Esophagus mucosa (tissue), 1 donor: ENCODE data around the gene NR3C1. TPM values are rescaled to one million over a fixed set of nuclear protein-coding genes. Genes with fewer than 3 reads are reported as not detected.

Experiments used
- ATAC-seq: fragments of 200-7000 bp; cut with Tn5 transposase; one replicate; pipeline ENCODE4 v1.9.1; 2020
- total RNA-seq: library from RNA; stranded (reverse); gene quantifications from one replicate; pipeline ENCODE4 v1.2.4, GENCODE V29; 2023
- donor health status: DM: yes; HTN: yes; CAD: no.

Gene NR3C1
- total RNA-seq, 1 donor from 2014 or later: 32.4 TPM

DNA sequence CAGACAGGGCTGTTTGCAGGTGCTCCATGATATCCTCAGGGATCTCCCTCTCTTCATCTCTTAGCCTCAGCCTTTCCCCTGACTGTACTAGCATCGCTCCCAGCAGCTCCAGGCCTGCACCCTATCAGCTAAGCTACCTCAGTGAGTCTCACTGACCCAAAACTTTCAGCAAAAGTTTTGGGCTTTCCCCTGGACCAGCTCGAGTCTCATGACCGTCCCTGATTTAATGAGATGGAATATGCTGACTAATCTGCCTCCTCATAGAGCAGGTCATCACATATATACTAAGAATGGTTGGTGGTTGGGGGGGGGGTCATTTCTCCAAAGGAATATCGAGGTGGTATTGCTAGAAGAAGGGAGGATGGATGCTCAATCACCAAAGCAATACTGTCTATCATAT is 151.5 kb downstream of the NR3C1 start:
- no peak for ATAC-seq

DNA sequence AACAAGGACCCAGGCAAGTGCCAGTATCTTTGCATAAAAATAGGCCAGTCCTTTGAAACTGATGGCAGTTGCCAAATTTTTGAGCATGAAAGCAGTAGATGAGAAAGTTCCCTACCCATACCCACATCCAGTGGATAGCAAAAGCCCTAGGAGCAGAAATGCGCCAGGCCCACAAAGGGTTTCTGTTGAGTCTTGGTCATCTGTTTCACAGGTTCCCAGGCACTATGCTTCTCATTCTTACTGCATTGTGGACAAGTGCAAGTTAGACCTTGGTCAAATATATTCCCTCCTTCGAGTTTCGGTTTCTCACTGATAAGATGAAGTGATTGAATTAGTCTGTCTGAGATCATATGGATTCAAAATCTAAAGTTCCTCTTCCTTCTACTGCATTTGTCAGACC is 152.3 kb downstream of the NR3C1 start:
- ATAC-seq: no peak

DNA sequence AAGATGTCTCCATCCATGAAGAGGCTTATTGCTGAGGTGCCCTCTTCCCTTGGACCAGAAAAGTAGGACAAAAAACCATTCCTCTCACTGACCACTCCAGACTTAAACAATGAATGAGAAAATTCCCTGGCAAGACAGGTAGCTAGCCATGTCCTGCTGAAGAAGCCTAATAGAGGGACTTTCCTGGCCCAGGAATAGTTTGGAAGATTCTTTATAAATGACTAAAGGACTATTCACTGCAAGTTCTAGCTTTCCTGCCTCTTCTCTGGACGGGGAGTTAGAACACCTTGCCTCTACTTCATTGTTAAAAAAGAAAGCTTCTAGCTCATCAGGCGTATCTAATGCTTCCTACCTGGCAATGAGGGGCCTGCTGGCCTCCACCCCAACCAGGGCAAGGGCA is 153.6 kb downstream of the NR3C1 start:
- ATAC-seq: no peak

DNA sequence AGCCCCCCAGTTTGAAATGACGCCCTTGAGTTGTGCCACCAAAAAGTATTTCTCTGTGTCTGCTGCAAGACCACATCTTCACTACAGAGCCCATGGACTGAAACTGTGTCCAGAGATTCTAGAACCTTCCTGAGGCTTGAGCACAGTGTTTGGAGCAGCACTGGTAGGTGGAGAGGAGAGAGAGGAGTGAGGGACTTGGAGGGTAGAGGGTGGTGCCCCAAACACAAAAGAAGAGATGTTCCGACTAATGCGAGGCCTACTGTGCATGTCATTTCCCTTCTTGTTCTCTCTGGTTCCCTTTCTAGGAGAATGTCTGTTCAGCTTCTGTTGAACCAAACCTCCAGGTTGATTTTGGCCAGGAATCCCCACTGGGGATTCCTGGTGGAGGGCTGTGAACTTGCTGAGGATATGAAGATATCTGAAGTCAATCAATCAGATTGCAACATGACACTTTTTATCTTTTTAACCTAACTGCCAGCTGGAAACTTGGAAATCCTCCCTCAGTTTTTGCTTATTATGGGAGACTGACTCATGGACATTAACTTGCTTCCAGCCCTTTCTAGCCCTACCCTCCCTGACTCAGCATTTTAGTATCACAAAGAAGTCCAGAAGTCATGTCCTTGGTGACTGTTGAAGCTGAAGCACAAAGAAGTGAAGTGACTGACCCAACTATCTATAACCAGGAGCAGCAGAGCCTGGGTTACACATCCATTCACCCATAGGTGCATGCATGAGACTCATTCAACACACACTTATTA is 154.5 kb downstream of the NR3C1 start:
- peak; percentile 82 for ATAC-seq

DNA sequence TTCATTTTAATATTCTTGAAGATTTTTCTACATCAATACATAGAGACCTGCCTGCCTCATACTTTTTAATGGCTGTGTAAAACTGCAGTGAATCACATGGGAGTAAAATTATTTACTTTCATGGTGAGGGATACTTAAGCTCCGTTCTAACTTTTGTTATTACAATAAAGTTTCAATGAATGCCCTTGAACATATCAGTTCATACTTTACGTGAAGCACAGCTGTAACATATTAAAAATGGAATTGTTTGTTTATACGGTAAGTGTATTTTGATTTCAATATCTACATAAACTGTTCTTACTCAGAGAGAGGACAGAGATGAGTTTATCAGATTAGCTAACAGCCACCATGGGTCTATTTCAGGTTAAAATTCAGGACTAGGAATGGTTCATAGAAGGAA is 155.1 kb downstream of the NR3C1 start:
- no peak for ATAC-seq

DNA sequence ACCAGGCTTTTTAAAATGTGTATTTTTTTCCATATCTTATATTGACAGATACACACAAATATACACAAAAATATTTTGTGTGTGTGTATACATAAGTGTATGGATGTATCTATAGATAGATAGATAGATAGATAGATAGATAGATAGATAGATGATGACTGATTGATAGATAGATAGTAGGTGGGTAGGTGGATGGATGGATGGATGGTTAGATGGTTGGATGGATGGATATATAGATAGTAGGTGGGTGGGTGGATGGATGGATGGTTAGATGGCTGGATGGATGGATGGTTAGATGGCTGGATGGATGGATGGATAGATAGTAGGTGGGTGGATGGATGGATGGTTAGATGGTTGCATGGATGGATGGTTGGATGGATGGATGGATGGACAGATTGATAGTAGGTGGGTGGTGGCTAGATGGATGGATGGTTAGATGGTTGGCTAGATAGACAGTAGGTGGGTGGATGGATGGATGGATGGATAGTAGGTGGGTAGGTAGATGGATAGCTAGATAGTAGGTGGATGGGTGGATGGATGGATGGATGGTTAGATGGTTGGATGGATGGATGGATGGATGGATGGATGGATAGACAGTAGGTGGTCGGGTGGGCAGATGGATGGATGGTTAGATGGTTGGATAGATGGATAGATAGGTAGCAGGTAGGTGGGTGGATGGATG is 156.2 kb downstream of the NR3C1 start:
- no peak for ATAC-seq

DNA sequence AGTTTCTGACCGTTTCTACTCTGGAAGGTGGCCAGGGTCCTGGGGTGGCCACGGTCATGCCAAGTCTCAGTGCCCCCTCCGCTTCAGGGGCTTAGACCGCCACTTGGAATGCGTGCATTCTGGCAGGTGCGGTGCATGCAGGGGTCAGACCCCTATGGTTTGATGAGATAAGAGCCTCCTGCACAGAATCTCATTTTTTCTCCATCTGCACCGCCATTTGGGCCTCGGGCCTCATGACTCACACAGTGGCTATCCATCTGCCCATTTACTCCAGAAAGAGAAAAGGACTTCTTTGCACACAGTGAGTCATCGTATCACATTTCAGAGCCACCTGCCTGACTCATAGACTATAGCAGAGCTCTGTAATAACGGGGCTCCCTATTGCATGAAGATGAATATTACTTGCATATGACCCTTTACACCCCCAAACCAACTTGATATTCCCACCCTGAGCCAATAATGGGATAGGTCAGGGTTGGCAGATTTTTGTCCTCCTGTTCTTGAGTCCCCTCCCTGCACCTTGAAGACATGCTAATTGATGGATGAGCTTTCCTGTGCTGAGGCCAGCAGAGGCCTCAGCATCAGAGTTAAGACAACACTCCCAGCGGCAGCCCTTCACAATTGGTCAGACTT is 157.4 kb downstream of the NR3C1 start:
- peak; percentile 84 for ATAC-seq

DNA sequence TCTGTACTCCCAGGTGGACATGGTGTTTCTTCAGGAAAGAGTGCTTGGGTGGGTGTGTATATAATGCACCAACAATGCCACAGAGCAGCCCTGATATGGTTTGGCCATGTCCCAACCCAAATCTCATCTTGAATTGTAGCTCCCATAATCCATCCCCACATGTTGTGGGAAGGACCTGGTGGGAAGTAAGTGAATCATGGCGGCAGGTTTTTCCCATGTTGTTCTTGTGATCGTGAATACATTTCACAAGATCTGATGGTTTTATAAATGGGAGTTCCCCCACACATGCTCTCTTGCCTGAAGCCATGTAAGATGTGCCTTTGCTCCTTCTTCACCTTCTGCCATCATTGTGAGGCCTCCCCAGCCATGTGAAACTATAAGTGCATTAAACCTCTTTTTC is 158.5 kb downstream of the NR3C1 start:
- ATAC-seq: no peak

DNA sequence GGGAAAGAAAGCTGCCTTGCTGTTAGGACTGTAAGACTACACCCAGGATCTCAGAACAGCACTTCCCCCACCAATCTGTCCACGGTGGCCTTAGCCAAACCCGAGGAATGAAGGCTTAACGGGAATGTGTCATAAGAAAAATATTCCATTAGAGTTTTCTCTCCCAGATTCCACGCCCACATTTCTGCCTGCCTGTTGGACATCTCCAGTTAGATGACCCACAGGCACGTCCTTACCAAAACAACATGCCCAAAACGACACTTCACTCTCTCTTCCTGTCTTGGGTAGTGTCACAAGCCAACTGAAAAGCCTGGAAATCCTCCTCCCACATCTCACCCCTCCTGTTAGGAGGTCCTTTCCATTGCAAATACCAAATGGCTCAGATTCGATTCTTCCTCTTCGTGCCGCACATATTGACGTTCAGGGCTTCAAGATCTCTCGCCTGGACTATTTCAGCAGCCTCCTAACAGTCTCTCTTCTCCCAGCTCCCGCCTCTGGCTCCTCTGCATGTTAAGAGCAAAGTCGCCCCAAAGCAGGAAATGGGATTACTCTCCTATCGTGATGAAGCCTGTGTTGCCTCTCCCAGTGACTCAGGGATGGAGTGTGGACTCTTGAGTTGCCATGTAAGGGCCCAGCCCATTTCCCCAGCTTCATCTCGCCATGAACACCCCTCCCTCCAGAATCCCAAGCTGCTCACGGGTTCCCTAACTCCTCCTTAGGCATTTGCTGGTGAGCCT is 159.3 kb downstream of the NR3C1 start:
- peak; percentile 81 for ATAC-seq

DNA sequence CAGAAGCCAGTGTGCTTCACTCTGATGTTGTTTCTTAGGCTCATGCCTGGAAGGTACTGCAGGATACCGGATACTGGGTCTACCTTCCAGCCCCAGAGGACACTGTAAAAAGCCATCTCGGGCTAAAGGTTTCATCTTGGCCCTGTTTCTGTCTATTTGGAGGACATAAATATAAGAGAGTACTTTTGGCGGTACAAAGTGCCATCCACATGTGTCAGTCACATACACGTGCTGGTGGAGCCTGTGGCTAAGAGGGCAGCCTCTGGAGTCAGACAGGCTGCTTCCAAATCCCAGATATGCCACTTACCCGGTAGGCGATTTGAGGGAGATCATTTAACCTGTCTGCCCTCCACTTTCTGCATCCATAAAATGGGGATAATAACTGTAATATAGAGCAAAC is 160.4 kb downstream of the NR3C1 start:
- no peak for ATAC-seq

DNA sequence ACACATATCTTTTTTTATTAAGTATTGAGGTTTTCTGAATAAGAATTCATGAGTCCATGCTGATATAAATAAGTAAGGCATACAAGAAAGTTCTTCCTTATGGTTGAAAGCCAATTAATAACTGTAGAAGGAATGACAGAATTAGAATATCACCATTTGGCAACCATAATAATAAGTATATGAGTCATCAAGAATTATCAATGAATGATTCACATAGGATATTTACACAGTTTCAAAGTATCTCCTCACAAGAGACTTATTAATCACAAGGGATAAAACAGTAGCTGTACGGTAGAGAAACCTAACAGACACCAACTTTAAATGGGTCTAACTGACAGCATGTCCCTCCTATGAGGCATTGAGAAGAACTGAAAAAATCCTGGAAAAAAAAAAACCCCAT is 161.6 kb downstream of the NR3C1 start:
- peak; percentile 33 for ATAC-seq

DNA sequence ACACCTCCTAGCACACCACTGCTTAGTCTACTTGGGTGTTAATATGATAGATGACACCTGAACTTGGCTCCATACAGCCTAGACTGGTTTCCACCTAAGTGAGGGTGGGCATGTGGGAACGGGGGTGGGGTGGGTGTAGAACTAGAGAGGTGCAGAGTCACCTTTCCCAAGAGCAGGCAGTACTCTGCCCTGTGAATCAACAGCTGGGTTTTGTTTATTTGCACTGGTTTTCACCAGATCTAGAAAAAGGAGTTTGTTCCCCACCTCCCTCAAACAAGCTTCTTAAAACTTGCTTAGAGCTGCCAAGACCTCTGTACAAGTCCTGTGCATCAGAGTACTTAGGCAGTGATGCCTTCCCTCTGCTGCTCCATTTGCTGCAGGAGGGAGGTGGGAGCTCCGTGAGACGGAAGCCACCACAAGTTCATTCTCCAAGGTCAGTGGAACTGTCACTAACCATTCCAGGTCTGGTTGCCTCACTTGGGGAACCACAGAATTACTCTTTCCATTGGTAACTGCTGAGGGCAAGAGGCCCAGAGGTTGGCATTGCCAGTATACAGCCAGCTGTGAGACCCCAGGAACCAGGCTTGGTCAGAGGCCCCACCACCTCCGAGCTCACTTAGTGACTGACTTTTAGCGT is 163.5 kb downstream of the NR3C1 start:
- ATAC-seq: no peak

DNA sequence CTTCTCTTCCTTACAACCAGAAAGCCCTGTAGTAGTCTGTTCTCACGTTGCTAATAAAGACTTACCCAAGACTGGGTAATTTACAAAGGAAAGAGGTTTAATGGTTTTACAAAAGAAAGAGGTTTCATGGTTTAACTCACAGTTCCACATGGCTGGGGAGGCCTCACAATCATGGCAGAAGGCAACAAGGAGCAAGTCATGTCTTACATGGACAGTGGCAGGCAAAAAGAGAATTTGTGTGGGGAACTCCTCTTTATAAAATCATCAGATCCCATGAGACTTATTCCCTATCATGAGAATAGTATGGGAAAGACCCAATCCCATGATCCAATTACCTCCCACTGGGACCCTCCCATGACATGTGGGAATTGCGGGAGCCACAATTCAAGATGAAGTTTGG is 164.9 kb downstream of the NR3C1 start:
- no peak for ATAC-seq

DNA sequence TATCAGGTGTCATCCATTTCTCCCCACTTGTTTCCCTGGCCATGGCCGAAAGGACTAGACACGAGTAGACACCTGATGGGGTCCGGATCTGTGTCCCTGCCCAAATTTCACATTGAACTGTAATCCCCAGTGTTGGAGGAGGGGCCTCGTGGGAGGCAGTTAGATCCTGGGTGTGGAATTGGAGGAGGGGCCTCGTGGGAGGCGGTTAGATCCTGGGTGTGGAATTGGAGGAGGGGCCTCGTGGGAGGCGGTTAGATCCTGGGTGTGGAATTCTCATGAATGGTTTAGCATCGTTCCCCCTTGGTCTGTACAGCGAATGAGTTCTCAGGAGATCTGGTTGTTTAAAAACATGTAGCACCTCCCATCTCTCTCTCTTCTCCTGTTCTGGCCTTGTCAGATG is 165.8 kb downstream of the NR3C1 start:
- no peak for ATAC-seq

DNA sequence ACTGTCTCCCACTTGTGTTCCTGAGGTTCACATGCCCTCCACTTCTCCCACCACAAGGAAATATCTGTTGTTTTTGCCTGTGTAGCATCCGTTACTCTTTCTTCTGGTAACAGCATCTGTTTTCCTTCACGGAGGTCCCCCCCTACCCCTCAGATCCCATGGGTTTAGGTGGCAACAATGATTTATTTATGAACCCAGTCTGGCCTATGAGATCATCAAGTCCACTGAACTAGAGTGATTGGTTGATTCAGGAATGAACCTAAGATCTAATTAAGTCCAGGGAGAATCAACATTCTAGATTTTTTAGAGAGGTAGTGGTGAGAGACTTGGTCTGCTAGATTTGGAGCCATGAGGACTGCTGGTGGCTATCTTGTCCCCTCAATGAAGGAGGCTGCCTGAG is 166.8 kb downstream of the NR3C1 start:
- ATAC-seq: no peak

DNA sequence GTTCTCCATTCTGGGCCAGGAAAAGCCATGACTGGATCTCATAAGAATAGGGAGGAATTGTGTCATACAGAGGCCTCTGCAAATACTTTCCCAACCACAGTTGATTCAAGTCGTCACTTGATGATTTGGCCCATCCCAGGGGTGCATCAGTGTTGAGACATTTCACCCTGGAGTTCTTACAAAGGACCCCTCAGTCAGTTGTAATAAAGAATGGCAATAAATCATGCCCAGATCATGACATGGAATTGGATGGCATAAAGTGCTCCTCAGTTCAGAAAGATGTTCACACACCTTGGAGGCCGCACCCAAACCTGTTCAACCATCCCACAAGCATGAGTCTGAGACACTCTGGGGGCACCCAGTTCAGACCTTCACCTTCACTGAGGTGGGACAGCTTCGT is 168.1 kb downstream of the NR3C1 start:
- peak; percentile 93 for ATAC-seq

DNA sequence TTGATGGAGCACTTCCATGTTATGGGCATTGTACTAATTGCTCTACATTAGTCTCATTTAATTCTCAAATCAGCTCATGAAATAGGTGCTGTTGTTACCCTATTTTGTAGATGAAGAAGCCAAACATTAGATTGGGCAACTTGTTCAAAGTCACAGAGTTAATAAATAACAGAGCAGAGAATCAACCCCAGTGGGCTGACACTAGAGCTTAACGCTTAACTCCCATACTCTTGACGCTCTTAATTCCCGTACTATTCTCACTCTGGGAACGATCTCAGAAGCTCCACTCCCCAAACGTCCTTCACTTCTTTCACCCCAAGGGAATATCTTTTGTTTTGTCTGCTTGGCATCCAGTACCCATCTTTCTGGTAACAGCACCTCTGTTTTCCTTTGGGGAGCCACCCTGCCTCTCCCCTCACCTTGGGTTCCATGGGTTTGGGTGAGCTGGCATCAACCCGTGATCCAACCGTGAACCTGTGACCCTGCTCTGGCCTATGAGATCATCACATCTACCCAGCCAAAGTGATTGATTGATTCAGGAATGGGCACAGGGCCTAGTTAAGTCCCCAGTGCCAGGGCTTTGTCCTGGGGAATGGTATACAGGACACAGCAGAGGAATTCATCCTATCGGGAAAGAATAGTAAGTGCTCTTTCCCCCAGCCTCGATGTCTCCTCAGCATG is 169.2 kb downstream of the NR3C1 start:
- ATAC-seq: peak; percentile 84

DNA sequence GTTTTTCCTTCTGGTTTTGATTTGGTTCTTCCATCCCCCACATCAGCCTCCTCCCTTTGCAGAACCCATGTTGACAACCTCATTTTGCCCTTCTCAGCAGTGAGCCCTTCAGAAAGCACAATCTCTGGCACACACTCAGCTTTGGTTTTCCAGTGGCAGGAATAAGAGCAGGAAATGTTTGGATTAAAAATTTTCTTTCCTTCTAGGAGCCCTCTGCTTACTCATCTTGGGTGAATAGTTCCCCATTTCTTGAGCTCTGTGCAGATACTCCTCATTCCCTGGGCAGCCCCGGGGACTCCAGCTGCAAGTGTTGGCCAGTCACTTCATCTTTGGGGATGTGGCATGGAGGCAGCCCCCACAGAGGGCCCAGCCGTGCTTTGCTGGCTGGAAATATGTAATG is 170.5 kb downstream of the NR3C1 start:
- no peak for ATAC-seq

DNA sequence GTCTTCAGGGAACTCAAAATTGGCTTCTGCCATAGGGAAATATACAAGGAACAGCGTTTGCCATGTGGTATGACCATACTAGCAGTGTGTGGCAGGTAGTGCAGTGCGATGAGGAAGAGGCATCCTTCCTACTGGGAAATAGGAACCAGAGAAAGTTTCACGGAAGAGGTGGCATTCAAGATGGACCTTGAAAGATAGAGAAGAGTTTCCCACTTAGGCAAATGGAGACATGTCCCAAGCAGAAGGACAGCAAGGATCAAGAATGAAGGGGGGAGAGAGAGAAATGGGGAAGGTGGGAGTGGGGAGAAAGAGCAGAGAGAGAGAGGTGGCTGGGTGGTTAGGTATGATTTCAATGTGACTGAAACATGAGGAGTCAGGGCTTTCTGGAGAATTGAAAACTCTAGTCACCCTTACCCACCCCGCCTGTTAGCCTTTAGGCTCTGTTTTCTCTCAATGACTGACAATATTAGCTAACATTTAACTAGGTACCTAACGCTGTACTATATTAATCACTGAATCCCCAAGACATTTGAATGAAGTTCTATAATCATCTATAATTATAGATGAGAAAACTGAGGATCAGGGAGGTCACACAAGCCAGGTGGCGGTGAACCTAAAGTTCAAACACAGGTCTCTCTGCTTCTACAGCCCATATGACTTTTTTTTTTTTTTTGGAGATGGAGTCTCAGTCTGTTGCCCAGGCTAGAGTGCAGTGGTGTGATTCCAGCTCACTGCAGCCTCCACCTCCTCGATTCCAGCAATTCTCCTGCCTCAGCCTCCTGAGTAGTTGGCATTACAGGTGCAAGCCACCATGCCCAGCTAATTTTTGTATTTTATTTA is 171.3 kb downstream of the NR3C1 start:
- ATAC-seq: no peak

DNA sequence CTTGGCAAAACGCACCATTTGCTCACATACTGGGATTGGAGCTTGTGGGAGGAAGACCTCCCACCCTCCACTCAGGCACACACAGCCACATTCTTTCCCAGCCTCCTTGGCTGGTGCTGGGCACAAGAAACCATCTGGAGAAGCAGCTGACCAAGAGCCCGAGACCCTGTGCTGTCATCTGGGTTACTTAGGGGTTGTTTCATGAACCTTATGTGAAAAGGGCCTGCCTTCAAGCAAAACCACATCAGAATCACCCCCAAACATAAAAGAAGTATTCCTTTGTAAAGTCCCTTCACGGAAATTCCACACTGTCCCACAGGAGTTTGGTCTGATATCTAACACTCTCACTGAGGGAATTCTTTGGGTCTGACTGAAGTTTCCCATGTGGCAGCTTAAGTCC is 172.1 kb downstream of the NR3C1 start:
- ATAC-seq: no peak

DNA sequence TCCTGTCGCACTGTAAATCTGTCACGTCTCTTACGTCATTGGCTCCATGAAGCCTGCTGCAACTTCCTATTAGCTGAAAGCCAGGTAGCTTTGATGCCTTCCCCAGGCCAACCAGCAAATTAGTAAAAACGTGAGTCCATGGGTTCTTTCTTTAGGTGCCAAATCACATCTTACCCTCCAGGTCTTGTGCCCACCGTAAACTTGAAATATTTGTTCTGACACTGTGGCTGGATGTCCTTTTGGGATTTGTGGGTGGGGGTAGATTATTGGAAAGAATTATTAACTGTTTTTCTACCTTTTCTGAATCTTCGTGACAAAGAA is 172.8 kb downstream of the NR3C1 start:
- ATAC-seq: no peak
